ENCODE results near the gene ZNF823.

ZNF823 gene

GRCh38 chr19:11749751-11750150 lies 11.0 kb upstream of the ZNF823 start:
- no peaks in the 10 kb centered on the region for H3F3A ChIP-seq (ENCODE audit: insufficient read depth, low read length)
- no peaks in the 10 kb centered on the region for H3K79me2 ChIP-seq (ENCODE audit: insufficient read depth, low read length)
- no peak overlapping the region for H3K9ac ChIP-seq (ENCODE audit: low read length)
- peaks cover 6% of the 10 kb centered on the region; the same call in 1 of the 2 replicates for H3K9me3 ChIP-seq (ENCODE audit: low read length)
- no peak overlapping the region for H3K27ac ChIP-seq (ENCODE audit: low read depth, low read length, poor library complexity, severe bottlenecking)
- no peaks in the 10 kb centered on the region for H3K27me3 ChIP-seq (ENCODE audit: insufficient read depth, low read length)
- no peaks in the 10 kb centered on the region for H4K20me1 ChIP-seq (ENCODE audit: insufficient read depth, low read length)
- H3K4me1 ChIP-seq (ENCODE audit: insufficient read depth, low read length, severe bottlenecking) = no peaks in the 10 kb centered on the region
- H3K36me3 ChIP-seq (ENCODE audit: insufficient read depth, low read length) = no peaks in the 10 kb centered on the region
- H2AFZ ChIP-seq (ENCODE audit: low read length) = no peak overlapping the region
- H3K4me2 ChIP-seq (ENCODE audit: low read length) = no peak overlapping the region
- H3K4me3 ChIP-seq (ENCODE audit: low read depth, low read length, poor library complexity, severe bottlenecking) = no peak overlapping the region
- no peaks in the 10 kb centered on the region for H3K9me2 ChIP-seq (ENCODE audit: low read depth, low read length)
- TF ChIP-seq CTCF (IDR thresholded peaks at IDR 0.05; ENCODE audit: low read length) (no peak), EZH2 (IDR thresholded peaks at IDR 0.05; ENCODE audit: borderline replicate concordance, low read length) (no peak)

DNA sequence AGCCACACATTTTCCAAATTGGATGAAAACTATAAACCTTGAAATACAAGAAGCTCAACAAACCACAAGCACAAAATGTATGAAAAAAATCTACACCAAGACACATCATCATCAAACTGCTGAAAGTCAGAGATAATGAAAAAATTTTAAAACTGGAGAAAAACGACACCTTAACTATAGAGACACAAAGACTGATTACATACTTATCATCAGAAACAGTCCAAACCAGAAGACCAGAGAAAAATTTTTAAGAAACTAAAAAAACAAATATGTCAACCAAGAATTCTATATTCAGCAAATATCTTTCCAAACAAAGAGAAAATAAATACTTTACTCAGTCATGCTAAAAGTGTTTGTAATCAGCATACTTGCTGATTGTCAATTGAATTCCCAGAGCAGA lies 8.5 kb upstream of the ZNF823 start:
- Histone ChIP-seq H3K27ac (ENCODE audit: low read depth, low read length, poor library complexity, severe bottlenecking) (no peak overlapping the region), H3K4me2 (ENCODE audit: low read length) (no peak overlapping the region), H2AFZ (ENCODE audit: low read length) (no peak overlapping the region), H3F3A (ENCODE audit: insufficient read depth, low read length) (no peaks in the 10 kb centered on the region), H3K36me3 (ENCODE audit: insufficient read depth, low read length) (no peaks in the 10 kb centered on the region), H3K4me3 (ENCODE audit: low read depth, low read length, poor library complexity, severe bottlenecking) (no peak overlapping the region), H3K4me1 (ENCODE audit: insufficient read depth, low read length, severe bottlenecking) (no peaks in the 10 kb centered on the region), H3K9ac (ENCODE audit: low read length) (no peak overlapping the region), H3K27me3 (ENCODE audit: insufficient read depth, low read length) (peaks cover 5% of the 10 kb centered on the region; the same call in 1 of the 2 replicates), H3K9me2 (ENCODE audit: low read depth, low read length) (no peaks in the 10 kb centered on the region), H4K20me1 (ENCODE audit: insufficient read depth, low read length) (no peaks in the 10 kb centered on the region), H3K79me2 (ENCODE audit: insufficient read depth, low read length) (no peaks in the 10 kb centered on the region), H3K9me3 (ENCODE audit: low read length) (peaks cover 6% of the 10 kb centered on the region; the same call in 1 of the 2 replicates)
- TF ChIP-seq CTCF (IDR thresholded peaks at IDR 0.05; ENCODE audit: low read length) (no peak), EZH2 (IDR thresholded peaks at IDR 0.05; ENCODE audit: borderline replicate concordance, low read length) (no peak)

DNA sequence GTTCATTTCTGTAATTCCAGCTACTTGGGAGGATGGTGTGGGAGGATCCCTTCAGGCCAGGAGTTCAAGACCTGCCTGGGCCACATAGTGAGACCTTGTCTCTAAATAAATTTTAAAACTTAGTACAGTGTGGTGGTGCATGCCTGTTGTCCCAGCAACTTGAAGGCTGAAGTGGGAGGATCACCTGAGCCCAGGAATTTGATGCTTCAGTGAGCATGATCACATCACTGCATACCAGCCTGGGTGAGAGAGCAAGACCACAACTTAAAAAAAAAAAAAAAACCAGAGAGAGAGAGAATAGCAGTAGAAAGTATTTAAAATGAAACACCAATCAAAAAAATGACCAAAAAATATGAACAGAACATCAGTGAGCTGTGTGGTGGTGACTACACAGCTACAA lies 7.1 kb upstream of the ZNF823 start:
- TF ChIP-seq CTCF (IDR thresholded peaks at IDR 0.05; ENCODE audit: low read length) (no peak), EZH2 (IDR thresholded peaks at IDR 0.05; ENCODE audit: borderline replicate concordance, low read length) (no peak)
- peaks cover 5% of the 10 kb centered on the region; the same call in 1 of the 2 replicates for H3K27me3 ChIP-seq (ENCODE audit: insufficient read depth, low read length)
- H3K4me3 ChIP-seq (ENCODE audit: low read depth, low read length, poor library complexity, severe bottlenecking) = no peak overlapping the region
- no peak overlapping the region for H2AFZ ChIP-seq (ENCODE audit: low read length)
- no peaks in the 10 kb centered on the region for H3K36me3 ChIP-seq (ENCODE audit: insufficient read depth, low read length)
- no peaks in the 10 kb centered on the region for H3K9me2 ChIP-seq (ENCODE audit: low read depth, low read length)
- peaks cover 6% of the 10 kb centered on the region; the same call in 1 of the 2 replicates for H3K9me3 ChIP-seq (ENCODE audit: low read length)
- H3K79me2 ChIP-seq (ENCODE audit: insufficient read depth, low read length) = no peaks in the 10 kb centered on the region
- H3K27ac ChIP-seq (ENCODE audit: low read depth, low read length, poor library complexity, severe bottlenecking) = no peak overlapping the region
- no peaks in the 10 kb centered on the region for H3F3A ChIP-seq (ENCODE audit: insufficient read depth, low read length)
- no peak overlapping the region for H3K9ac ChIP-seq (ENCODE audit: low read length)
- no peaks in the 10 kb centered on the region for H3K4me1 ChIP-seq (ENCODE audit: insufficient read depth, low read length, severe bottlenecking)
- H3K4me2 ChIP-seq (ENCODE audit: low read length) = no peak overlapping the region
- H4K20me1 ChIP-seq (ENCODE audit: insufficient read depth, low read length) = no peaks in the 10 kb centered on the region

Data from OCI-LY1 (cell line).